ENCODE measurements around the gene TRIM31. TPM values are rescaled to one million over a fixed set of nuclear protein-coding genes. Genes with fewer than 3 reads are reported as not detected.
"Not testable (repeated sequence)": the region's sequence is repeated elsewhere in the genome, so short reads cannot be mapped to it uniquely, and the experiment has no call there.

Gene TRIM31
- total RNA-seq, 1 experiment from 2014 or later, result not detected

- DNase-seq (ENCODE audit: low read depth), result no peak
These were observed 36.3 kb upstream of the TRIM31 start for GRCh38 chr6:30149234-30149633.

- no peak for DNase-seq (ENCODE audit: low read depth)
These were observed 34.2 kb upstream of the TRIM31 start for GRCh38 chr6:30147096-30147495.

- DNase-seq (ENCODE audit: low read depth), result no peak
These were observed 32.9 kb upstream of the TRIM31 start for GRCh38 chr6:30145818-30146217.

- DNase-seq (ENCODE audit: low read depth), result no peak
These were observed 31.9 kb upstream of the TRIM31 start for GRCh38 chr6:30144811-30145210.

- DNase-seq (ENCODE audit: low read depth), result no peak
These were observed 30.9 kb upstream of the TRIM31 start for GRCh38 chr6:30143780-30144179.

- DNase-seq (ENCODE audit: low read depth), result no peak
These were observed 29.8 kb upstream of the TRIM31 start for GRCh38 chr6:30142665-30143064.

GRCh38 chr6:30140240-30140639 lies 27.4 kb upstream of the TRIM31 start:
- not testable (repeated sequence) for DNase-seq (ENCODE audit: low read depth)

GRCh38 chr6:30136570-30137286 lies 23.8 kb upstream of the TRIM31 start:
- no peak for DNase-seq (ENCODE audit: low read depth)

- no peak for DNase-seq (ENCODE audit: low read depth)
These were observed 22.9 kb upstream of the TRIM31 start, which contains the start of gene TRIM40 for GRCh38 chr6:30135757-30136156. Gene TRIM40 (plus strand): TSS chr6:30136140. CDS start chr6:30137037, 897 bp downstream.

GRCh38 chr6:30135147-30135546 lies 22.3 kb upstream of the TRIM31 start:
- DNase-seq (ENCODE audit: low read depth), result peak; percentile 53

- DNase-seq (ENCODE audit: low read depth), result no peak
These were observed 19.1 kb upstream of the TRIM31 start for GRCh38 chr6:30131947-30132497.

GRCh38 chr6:30130887-30131862 lies 18.3 kb upstream of the TRIM31 start:
- DNase-seq (ENCODE audit: low read depth), result peak; percentile 92

- DNase-seq (ENCODE audit: low read depth), result no peak
These were observed 17.3 kb upstream of the TRIM31 start for GRCh38 chr6:30130179-30130679.

- DNase-seq (ENCODE audit: low read depth), result no peak
These were observed 16.6 kb upstream of the TRIM31 start for GRCh38 chr6:30129265-30130178.

GRCh38 chr6:30127238-30128093 lies 14.6 kb upstream of the TRIM31 start:
- no peak for DNase-seq (ENCODE audit: low read depth)

GRCh38 chr6:30122515-30122914 lies 9.6 kb upstream of the TRIM31 start:
- peak; percentile 40 for DNase-seq (ENCODE audit: low read depth)

GRCh38 chr6:30121446-30122366 lies 8.8 kb upstream of the TRIM31 start:
- peak; percentile 20 for DNase-seq (ENCODE audit: low read depth)

- DNase-seq (ENCODE audit: low read depth), result not testable (repeated sequence)
These were observed 5.8 kb upstream of the TRIM31 start for GRCh38 chr6:30118691-30119090.

- no peak for DNase-seq (ENCODE audit: low read depth)
These were observed 3.8 kb upstream of the TRIM31 start for GRCh38 chr6:30116724-30117123.
